ENCODE results near the gene NUDT3. TPM values are rescaled to one million over a fixed set of nuclear protein-coding genes. Genes with fewer than 3 reads are reported as not detected.

The NUDT3 gene
- total RNA-seq, 4 donors from 2014 or later: 9.6 to 27.9 (median 16.9) TPM

GRCh38 chr6:34323300-34323699 is 69.2 kb downstream of the NUDT3 start:
- Histone ChIP-seq H3K27ac (no peak overlapping the region), H3K36me3 (no peaks in the 10 kb centered on the region), H3K4me3 (no peak overlapping the region), H3K27me3 (no peaks in the 10 kb centered on the region), H3K4me1 (peaks cover 4 to 13% (median 7%) of the 10 kb centered on the region in 4 donors), H3K9me3 (no peaks in the 10 kb centered on the region)
- WGBS, 2 donors (ENCODE audit: low coverage in 1 of 2): 85 to 97% methylated on average over 3 to 6 of the region's 6 CpGs
- intact Hi-C loops (cut with DNase I; ENCODE audit: low total_unique reads): no loop called here
- no peak for DNase-seq
- in situ Hi-C loops (cut with MboI; ENCODE audit: low pct_ligation_motif_present in 1 of 4, low pct_unique_long_range_greater_than_20kb in 1 of 4, low sequenced_read_pairs in 3 of 4): no loop called here
- TF ChIP-seq POLR2A (IDR thresholded peaks at IDR 0.05): no peak
- no peak for TF ChIP-seq POLR2AphosphoS5 (IDR thresholded peaks at IDR 0.05)
- no peak for TF ChIP-seq EP300 (IDR thresholded peaks at IDR 0.05; ENCODE audit: low read depth)
- TF ChIP-seq CTCF (IDR thresholded peaks at IDR 0.05): no peak

DNA sequence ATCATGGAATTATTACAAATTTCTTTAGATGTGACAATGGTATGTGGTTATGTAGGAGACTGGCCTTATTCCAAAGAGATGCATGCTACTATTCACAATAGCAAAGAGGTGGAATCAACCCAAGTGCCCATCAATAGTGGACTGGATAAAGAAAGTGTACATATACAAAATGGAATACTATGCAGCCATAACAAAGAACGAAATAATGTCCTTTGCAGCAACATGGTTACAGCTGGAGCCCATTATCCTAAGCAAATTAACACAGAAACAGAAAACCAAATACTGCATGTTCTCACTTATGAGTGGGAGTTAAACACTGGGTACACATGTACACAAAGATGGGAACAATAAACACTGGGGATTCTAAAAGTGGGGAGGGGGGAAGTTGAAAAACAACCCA is 69.7 kb downstream of the NUDT3 start:
- intact Hi-C loops (cut with DNase I; ENCODE audit: low total_unique reads): no loop called here
- no peak overlapping the region for H3K27ac ChIP-seq

GRCh38 chr6:34321821-34322220 is 70.6 kb downstream of the NUDT3 start:
- Histone ChIP-seq H3K36me3 (no peaks in the 10 kb centered on the region), H3K27me3 (no peaks in the 10 kb centered on the region), H3K4me3 (no peak overlapping the region), H3K27ac (no peak overlapping the region), H3K4me1 (peaks cover 8 to 25% (median 12%) of the 10 kb centered on the region in 4 donors), H3K9me3 (no peaks in the 10 kb centered on the region)
- in situ Hi-C loops (cut with MboI; ENCODE audit: low pct_ligation_motif_present in 1 of 4, low pct_unique_long_range_greater_than_20kb in 1 of 4, low sequenced_read_pairs in 3 of 4) (no loop called here), intact Hi-C loops (cut with DNase I; ENCODE audit: low total_unique reads) (no loop called here)
- WGBS, 2 donors (ENCODE audit: low coverage in 1 of 2): 88 to 91% methylated on average over 5 of the region's 5 CpGs
- TF ChIP-seq CTCF (IDR thresholded peaks at IDR 0.05) (no peak), POLR2A (IDR thresholded peaks at IDR 0.05) (no peak), POLR2AphosphoS5 (IDR thresholded peaks at IDR 0.05) (no peak), EP300 (IDR thresholded peaks at IDR 0.05; ENCODE audit: low read depth) (no peak)
- no peak for DNase-seq

More for the DNA sequence above, 69.7 kb downstream of the NUDT3 start:
- Histone ChIP-seq H3K4me3 (no peak overlapping the region), H3K9me3 (no peaks in the 10 kb centered on the region), H3K4me1 (peaks cover 4 to 19% (median 11%) of the 10 kb centered on the region in 4 donors), H3K27me3 (no peaks in the 10 kb centered on the region), H3K36me3 (no peaks in the 10 kb centered on the region)
- no peak for DNase-seq
- in situ Hi-C loops (cut with MboI; ENCODE audit: low pct_ligation_motif_present in 1 of 4, low pct_unique_long_range_greater_than_20kb in 1 of 4, low sequenced_read_pairs in 3 of 4): no loop called here
- TF ChIP-seq EP300 (IDR thresholded peaks at IDR 0.05; ENCODE audit: low read depth): no peak
- TF ChIP-seq CTCF (IDR thresholded peaks at IDR 0.05): no peak
- no peak for TF ChIP-seq POLR2AphosphoS5 (IDR thresholded peaks at IDR 0.05)
- no peak for TF ChIP-seq POLR2A (IDR thresholded peaks at IDR 0.05)
- WGBS, 2 donors (ENCODE audit: low coverage in 1 of 2): 89 to 94% methylated on average over 1 of the region's 1 CpG

DNA sequence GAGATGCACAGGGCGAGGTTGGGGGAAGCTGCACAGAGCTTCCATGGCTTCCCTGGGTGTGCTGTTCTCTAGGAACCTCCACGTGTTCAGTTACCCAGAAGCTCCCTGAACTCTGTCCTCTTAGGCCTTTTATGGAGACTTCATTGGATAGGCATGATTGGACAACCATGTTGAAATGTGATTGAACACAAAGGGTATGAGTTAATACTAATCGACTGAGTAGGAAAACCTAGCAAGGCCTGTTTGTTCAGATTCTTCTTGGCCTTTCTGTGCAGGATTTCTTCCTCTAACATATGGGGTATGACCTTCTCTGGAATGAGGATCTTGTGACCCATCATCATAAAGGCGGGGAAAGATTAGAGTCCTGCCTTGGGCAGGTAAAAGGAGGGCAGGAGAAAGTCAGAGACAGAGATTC is 73.0 kb downstream of the NUDT3 start:
- no peak for TF ChIP-seq CTCF (IDR thresholded peaks at IDR 0.05)
- TF ChIP-seq POLR2A (IDR thresholded peaks at IDR 0.05): no peak
- no peak for TF ChIP-seq POLR2AphosphoS5 (IDR thresholded peaks at IDR 0.05)
- TF ChIP-seq EP300 (IDR thresholded peaks at IDR 0.05; ENCODE audit: low read depth): no peak
- H3K27ac ChIP-seq: no peak overlapping the region
- H3K27me3 ChIP-seq: no peaks in the 10 kb centered on the region
- peaks cover 8 to 41% (median 12%) of the 10 kb centered on the region in 4 donors for H3K4me1 ChIP-seq
- no peak overlapping the region for H3K4me3 ChIP-seq
- no peak for DNase-seq
- in situ Hi-C loops (cut with MboI; ENCODE audit: low pct_ligation_motif_present in 1 of 4, low pct_unique_long_range_greater_than_20kb in 1 of 4, low sequenced_read_pairs in 3 of 4): no loop called here
- 79 to 93% methylated on average over 2 to 4 of the region's 4 CpGs for WGBS, 2 donors (ENCODE audit: low coverage in 1 of 2)
- intact Hi-C loops (cut with DNase I; ENCODE audit: low total_unique reads): loop anchor here (10.0 kb wide), 1 partner anchor 65 kb away; no protein-coding TSS in a partner anchor
- no peaks in the 10 kb centered on the region for H3K36me3 ChIP-seq
- no peaks in the 10 kb centered on the region for H3K9me3 ChIP-seq

Measured in transverse colon (tissue), 4 donors.